HEK293 (cell line): ENCODE measurements around the gene RHBDF1.

Experiments
- FEZF1 ChIP-seq: fragments of 450-650 bp; formaldehyde crosslinking; IDR thresholded peaks from 2 replicates; pipeline ENCODE4 v1.5.1; 2016; ENCODE audit warnings: missing biosample characterization, missing genetic modification characterization
- GLI2 ChIP-seq: fragments of 450-650 bp; formaldehyde crosslinking; IDR thresholded peaks from 2 replicates; pipeline ENCODE4; 2017; ENCODE audit warnings: missing biosample characterization, missing genetic modification characterization, low read depth, borderline replicate concordance
- HIC1 ChIP-seq: fragments of 450-650 bp; formaldehyde crosslinking; IDR thresholded peaks from 2 replicates; pipeline ENCODE4 v1.5.1; 2016; ENCODE audit warnings: missing biosample characterization, missing genetic modification characterization
- INSM2 ChIP-seq: fragments of 450-650 bp; formaldehyde crosslinking; IDR thresholded peaks from 2 replicates; pipeline ENCODE4 v1.5.1; 2016; ENCODE audit warnings: missing biosample characterization, missing genetic modification characterization
- KLF7 ChIP-seq: fragments of 450-650 bp; formaldehyde crosslinking; IDR thresholded peaks from 2 replicates; pipeline ENCODE4 v1.5.1; 2016; ENCODE audit warnings: missing biosample characterization, missing genetic modification characterization, borderline replicate concordance
- OSR2 ChIP-seq: fragments of 450-650 bp; formaldehyde crosslinking; IDR thresholded peaks from 2 replicates; pipeline ENCODE4 v1.5.1; 2016; ENCODE audit warnings: missing biosample characterization, missing genetic modification characterization
- OVOL3 ChIP-seq: fragments of 450-650 bp; formaldehyde crosslinking; IDR thresholded peaks from 2 replicates; pipeline ENCODE4 v1.5.1; 2016; ENCODE audit warnings: missing biosample characterization, missing genetic modification characterization
- REPIN1 ChIP-seq: fragments of 450-650 bp; formaldehyde crosslinking; IDR thresholded peaks from 2 replicates; pipeline ENCODE4 v1.5.1; 2017; ENCODE audit warnings: missing biosample characterization, missing genetic modification characterization, low read depth
- SP3 ChIP-seq: fragments of 450-650 bp; formaldehyde crosslinking; IDR thresholded peaks from 2 replicates; pipeline ENCODE4 v1.5.1; 2016; ENCODE audit warnings: missing biosample characterization, missing genetic modification characterization
- ZBTB8A ChIP-seq: fragments of 450-650 bp; formaldehyde crosslinking; IDR thresholded peaks from 2 replicates; pipeline ENCODE4 v1.5.1; 2016; ENCODE audit warnings: missing biosample characterization, missing genetic modification characterization
- ZNF23 ChIP-seq: fragments of 450-650 bp; formaldehyde crosslinking; IDR thresholded peaks from 2 replicates; pipeline ENCODE4 v1.5.1; 2016; ENCODE audit warnings: missing biosample characterization, missing genetic modification characterization, borderline replicate concordance
- ZNF266 ChIP-seq: fragments of 450-650 bp; formaldehyde crosslinking; IDR thresholded peaks from 2 replicates; pipeline ENCODE4 v1.5.1; 2016; ENCODE audit warnings: missing biosample characterization, missing genetic modification characterization, low read depth
- ZNF354C ChIP-seq: fragments of 450-650 bp; formaldehyde crosslinking; IDR thresholded peaks from 2 replicates; pipeline ENCODE4 v1.5.1; 2016; ENCODE audit warnings: missing biosample characterization, missing genetic modification characterization, low read depth, borderline replicate concordance
- ZNF394 ChIP-seq: fragments of 450-650 bp; formaldehyde crosslinking; IDR thresholded peaks from 2 replicates; pipeline ENCODE4 v1.5.1; 2016; ENCODE audit warnings: missing biosample characterization, missing genetic modification characterization, mild to moderate bottlenecking, moderate library complexity, borderline replicate concordance
- ZNF404 ChIP-seq: fragments of 450-650 bp; formaldehyde crosslinking; IDR thresholded peaks from 2 replicates; pipeline ENCODE4 v1.5.1; 2017; ENCODE audit warnings: missing biosample characterization, missing genetic modification characterization
- ZNF514 ChIP-seq: fragments of 450-650 bp; formaldehyde crosslinking; IDR thresholded peaks from 2 replicates; pipeline ENCODE4 v1.5.1; 2016; ENCODE audit warnings: missing biosample characterization, missing genetic modification characterization
- ZNF548 ChIP-seq: fragments of 450-650 bp; formaldehyde crosslinking; IDR thresholded peaks from 2 replicates; pipeline ENCODE4 v1.5.1; 2016; ENCODE audit warnings: missing biosample characterization, missing genetic modification characterization
- ZNF558 ChIP-seq: fragments of 450-650 bp; formaldehyde crosslinking; IDR thresholded peaks from 2 replicates; pipeline ENCODE4 v1.5.1; 2016; ENCODE audit warnings: missing biosample characterization, missing genetic modification characterization
- ZNF560 ChIP-seq: fragments of 450-650 bp; formaldehyde crosslinking; IDR thresholded peaks from 2 replicates; pipeline ENCODE4 v1.5.1; 2017; ENCODE audit warnings: missing biosample characterization, missing genetic modification characterization, borderline replicate concordance
- ZNF580 ChIP-seq: fragments of 450-650 bp; formaldehyde crosslinking; IDR thresholded peaks from 2 replicates; pipeline ENCODE4 v1.5.1; 2016; ENCODE audit warnings: missing biosample characterization, missing genetic modification characterization
- ZNF654 ChIP-seq: fragments of 450-650 bp; formaldehyde crosslinking; IDR thresholded peaks from 2 replicates; pipeline ENCODE4 v1.5.1; 2016; ENCODE audit warnings: low read depth, missing biosample characterization, missing genetic modification characterization
- ZNF791 ChIP-seq: fragments of 450-650 bp; formaldehyde crosslinking; IDR thresholded peaks from 2 replicates; pipeline ENCODE4 v1.5.1; 2016; ENCODE audit warnings: missing biosample characterization, missing genetic modification characterization
- ZXDB ChIP-seq: fragments of 450-650 bp; formaldehyde crosslinking; IDR thresholded peaks from 2 replicates; pipeline ENCODE4 v1.5.1; 2016; ENCODE audit warnings: missing biosample characterization, missing genetic modification characterization
- TF ChIP-seq, protein P1 (sequence below): fragments of 450-650 bp; formaldehyde crosslinking; IDR thresholded peaks from 2 replicates; pipeline ENCODE4 v1.5.1; 2017; ENCODE audit warnings: missing biosample characterization, missing genetic modification characterization
- TF ChIP-seq, protein P2 (sequence below): fragments of 450-650 bp; formaldehyde crosslinking; IDR thresholded peaks from 2 replicates; pipeline ENCODE4 v1.5.1; 2016; ENCODE audit warnings: missing biosample characterization, missing genetic modification characterization
- TF ChIP-seq, protein P3 (sequence below): fragments of 450-650 bp; formaldehyde crosslinking; IDR thresholded peaks from 2 replicates; pipeline ENCODE4 v1.5.1; 2017; ENCODE audit warnings: missing biosample characterization, missing genetic modification characterization

RHBDF1 gene

DNA sequence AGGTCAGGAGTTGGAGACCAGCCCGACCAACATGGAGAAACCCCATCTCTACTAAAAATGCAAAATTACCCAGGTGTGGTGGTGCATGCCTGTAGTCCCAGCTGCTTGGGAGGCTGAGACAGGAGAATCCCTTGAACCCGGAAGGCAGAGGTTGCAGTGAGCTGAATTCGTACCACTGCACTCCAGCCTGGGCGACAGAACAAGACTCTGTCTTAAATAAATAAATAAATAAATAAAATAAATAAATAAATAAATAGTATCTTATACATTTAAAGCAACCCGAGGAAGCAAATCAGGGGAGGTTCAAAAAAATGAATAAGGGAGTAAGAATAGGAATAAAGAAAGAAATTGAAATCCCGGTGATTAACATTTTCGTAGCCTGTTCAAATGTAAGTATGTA is 25.9 kb downstream of the RHBDF1 start (continued):
- TF ChIP-seq ZNF560 (tag by site-specific recombination): peak; percentile 99
- peak; percentile 68 for TF ChIP-seq ZNF654 (tag by site-specific recombination)
- peak; percentile 95 for TF ChIP-seq ZNF558
- TF ChIP-seq, protein P1, sequence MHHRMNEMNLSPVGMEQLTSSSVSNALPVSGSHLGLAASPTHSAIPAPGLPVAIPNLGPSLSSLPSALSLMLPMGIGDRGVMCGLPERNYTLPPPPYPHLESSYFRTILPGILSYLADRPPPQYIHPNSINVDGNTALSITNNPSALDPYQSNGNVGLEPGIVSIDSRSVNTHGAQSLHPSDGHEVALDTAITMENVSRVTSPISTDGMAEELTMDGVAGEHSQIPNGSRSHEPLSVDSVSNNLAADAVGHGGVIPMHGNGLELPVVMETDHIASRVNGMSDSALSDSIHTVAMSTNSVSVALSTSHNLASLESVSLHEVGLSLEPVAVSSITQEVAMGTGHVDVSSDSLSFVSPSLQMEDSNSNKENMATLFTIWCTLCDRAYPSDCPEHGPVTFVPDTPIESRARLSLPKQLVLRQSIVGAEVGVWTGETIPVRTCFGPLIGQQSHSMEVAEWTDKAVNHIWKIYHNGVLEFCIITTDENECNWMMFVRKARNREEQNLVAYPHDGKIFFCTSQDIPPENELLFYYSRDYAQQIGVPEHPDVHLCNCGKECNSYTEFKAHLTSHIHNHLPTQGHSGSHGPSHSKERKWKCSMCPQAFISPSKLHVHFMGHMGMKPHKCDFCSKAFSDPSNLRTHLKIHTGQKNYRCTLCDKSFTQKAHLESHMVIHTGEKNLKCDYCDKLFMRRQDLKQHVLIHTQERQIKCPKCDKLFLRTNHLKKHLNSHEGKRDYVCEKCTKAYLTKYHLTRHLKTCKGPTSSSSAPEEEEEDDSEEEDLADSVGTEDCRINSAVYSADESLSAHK (tag by site-specific recombination): peak; percentile 48; the same call in 1 of the 2 replicates
- TF ChIP-seq OVOL3 (tag by site-specific recombination): peak; percentile 89; the same call in 1 of the 2 replicates
- TF ChIP-seq KLF7 (tag by site-specific recombination): peak; percentile 77; the same call in 1 of the 2 replicates
- TF ChIP-seq ZXDB (tag by site-specific recombination): peak; percentile 88
- TF ChIP-seq REPIN1 (tag by site-specific recombination): peak; percentile 56; the same call in 1 of the 2 replicates
- TF ChIP-seq ZNF791 (tag by site-specific recombination): peak; percentile 71; the same call in 1 of the 2 replicates
- peak; percentile 54; the same call in 1 of the 2 replicates for TF ChIP-seq ZNF23 (tag by site-specific recombination)
- TF ChIP-seq SP3 (tag by site-specific recombination): 0 out of 2 replicates have a peak, but pooled peaks have one; percentile 24
- peak; percentile 93 for TF ChIP-seq ZBTB8A (tag by site-specific recombination)
- 0 out of 2 replicates have a peak, but pooled peaks have one; percentile 48 for TF ChIP-seq INSM2 (tag by site-specific recombination)
- TF ChIP-seq ZNF514 (tag by site-specific recombination): peak; percentile 87; the same call in 1 of the 2 replicates
- peak; percentile 99 for TF ChIP-seq ZNF354C (tag by site-specific recombination)
- TF ChIP-seq ZNF394 (tag by site-specific recombination): peak; percentile 100
- 0 out of 2 replicates have a peak, but pooled peaks have one; percentile 33 for TF ChIP-seq ZNF548
- TF ChIP-seq, protein P2, sequence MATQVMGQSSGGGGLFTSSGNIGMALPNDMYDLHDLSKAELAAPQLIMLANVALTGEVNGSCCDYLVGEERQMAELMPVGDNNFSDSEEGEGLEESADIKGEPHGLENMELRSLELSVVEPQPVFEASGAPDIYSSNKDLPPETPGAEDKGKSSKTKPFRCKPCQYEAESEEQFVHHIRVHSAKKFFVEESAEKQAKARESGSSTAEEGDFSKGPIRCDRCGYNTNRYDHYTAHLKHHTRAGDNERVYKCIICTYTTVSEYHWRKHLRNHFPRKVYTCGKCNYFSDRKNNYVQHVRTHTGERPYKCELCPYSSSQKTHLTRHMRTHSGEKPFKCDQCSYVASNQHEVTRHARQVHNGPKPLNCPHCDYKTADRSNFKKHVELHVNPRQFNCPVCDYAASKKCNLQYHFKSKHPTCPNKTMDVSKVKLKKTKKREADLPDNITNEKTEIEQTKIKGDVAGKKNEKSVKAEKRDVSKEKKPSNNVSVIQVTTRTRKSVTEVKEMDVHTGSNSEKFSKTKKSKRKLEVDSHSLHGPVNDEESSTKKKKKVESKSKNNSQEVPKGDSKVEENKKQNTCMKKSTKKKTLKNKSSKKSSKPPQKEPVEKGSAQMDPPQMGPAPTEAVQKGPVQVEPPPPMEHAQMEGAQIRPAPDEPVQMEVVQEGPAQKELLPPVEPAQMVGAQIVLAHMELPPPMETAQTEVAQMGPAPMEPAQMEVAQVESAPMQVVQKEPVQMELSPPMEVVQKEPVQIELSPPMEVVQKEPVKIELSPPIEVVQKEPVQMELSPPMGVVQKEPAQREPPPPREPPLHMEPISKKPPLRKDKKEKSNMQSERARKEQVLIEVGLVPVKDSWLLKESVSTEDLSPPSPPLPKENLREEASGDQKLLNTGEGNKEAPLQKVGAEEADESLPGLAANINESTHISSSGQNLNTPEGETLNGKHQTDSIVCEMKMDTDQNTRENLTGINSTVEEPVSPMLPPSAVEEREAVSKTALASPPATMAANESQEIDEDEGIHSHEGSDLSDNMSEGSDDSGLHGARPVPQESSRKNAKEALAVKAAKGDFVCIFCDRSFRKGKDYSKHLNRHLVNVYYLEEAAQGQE (tag by site-specific recombination): peak; percentile 89
- TF ChIP-seq ZNF404 (tag by site-specific recombination): peak; percentile 99
- TF ChIP-seq, protein P3, sequence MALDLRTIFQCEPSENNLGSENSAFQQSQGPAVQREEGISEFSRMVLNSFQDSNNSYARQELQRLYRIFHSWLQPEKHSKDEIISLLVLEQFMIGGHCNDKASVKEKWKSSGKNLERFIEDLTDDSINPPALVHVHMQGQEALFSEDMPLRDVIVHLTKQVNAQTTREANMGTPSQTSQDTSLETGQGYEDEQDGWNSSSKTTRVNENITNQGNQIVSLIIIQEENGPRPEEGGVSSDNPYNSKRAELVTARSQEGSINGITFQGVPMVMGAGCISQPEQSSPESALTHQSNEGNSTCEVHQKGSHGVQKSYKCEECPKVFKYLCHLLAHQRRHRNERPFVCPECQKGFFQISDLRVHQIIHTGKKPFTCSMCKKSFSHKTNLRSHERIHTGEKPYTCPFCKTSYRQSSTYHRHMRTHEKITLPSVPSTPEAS (tag by site-specific recombination): 0 out of 2 replicates have a peak, but pooled peaks have one; percentile 37
- TF ChIP-seq HIC1 (tag by site-specific recombination): peak; percentile 51; the same call in 1 of the 2 replicates
- TF ChIP-seq OSR2 (tag by site-specific recombination): peak; percentile 12; the same call in 1 of the 2 replicates
- TF ChIP-seq GLI2 (tag by site-specific recombination): peak; percentile 87; the same call in 1 of the 2 replicates
- peak; percentile 9; the same call in 1 of the 2 replicates for TF ChIP-seq FEZF1 (tag by site-specific recombination)
- peak; percentile 91 for TF ChIP-seq ZNF580 (tag by site-specific recombination)
- peak; percentile 97 for TF ChIP-seq ZNF266
